T-helper 1 cell treated with Interleukin-12 subunit alpha and Interleukin-12 subunit beta and Interleukin-4 antibody, amounts not matched to agents 30 ng/mL and 1 ng/mL, for 36 hours (primary cell): ENCODE measurements around the gene COL23A1. TPM values are rescaled to one million over a fixed set of nuclear protein-coding genes. Genes with fewer than 3 reads are reported as not detected.

ENCODE experiments used
- intact Hi-C: fragments of 100-400 bp; cut with micrococcal nuclease; formaldehyde crosslinking; loops from one replicate; pipeline ENCODE4 v1.15.1; 2024
- total RNA-seq: library from RNA; stranded (reverse); gene quantifications from 2 replicates; pipeline ENCODE4 v1.2.3, GENCODE V29; 2022

The COL23A1 gene
- total RNA-seq, 1 donor from 2014 or later, result not detected

DNA sequence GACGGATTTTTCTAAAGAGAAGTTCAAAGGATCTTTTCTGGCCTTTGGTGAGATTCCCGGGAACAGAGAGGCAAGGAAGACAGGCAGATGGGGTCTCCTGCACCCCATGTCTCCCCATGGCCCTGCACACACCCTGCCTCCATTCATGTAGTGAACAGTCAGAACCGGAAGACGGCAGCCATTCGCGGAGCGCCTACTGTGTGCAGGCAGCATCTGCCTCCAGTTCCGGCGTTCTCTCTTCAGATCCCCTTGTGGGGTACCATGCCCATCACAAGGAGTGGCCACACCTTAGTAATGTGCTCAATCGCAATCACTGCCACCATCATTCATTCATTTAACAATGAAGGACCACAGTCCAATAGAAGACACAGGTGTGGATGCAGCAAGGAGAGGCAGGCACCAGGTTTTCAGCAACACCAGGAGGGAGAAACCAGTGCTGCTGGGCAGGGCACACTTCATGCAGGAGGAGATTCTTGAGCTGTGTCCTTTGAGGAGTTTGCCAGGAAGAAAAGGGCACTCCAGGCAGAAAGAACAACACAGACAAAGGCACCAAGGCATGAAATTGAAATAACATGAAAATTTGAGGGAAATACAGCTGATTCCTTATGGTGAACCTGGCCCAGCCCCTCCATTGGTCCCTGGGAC lies 186.1 kb downstream of the COL23A1 start:
- intact Hi-C loops, result no loop called here

DNA sequence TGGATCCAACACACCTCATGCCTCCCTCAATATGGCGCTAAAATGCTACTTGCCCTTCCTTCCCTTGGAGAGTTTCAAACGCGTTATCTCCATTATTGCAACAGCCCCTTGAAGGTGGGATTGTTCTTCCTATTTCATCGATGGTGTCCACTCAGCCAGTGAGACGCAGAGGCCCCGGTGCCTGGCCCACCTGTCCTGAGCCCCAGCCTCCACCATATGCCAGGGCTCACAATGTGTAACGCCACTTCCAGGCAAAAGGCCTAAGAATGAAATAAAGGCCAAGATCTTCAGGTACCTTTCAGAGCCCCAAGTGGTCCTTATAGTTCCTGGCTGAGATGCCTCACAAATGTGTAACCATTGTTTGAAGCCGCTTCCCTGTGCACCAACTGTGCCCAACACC lies 186.8 kb downstream of the COL23A1 start:
- intact Hi-C loops, result no loop called here

DNA sequence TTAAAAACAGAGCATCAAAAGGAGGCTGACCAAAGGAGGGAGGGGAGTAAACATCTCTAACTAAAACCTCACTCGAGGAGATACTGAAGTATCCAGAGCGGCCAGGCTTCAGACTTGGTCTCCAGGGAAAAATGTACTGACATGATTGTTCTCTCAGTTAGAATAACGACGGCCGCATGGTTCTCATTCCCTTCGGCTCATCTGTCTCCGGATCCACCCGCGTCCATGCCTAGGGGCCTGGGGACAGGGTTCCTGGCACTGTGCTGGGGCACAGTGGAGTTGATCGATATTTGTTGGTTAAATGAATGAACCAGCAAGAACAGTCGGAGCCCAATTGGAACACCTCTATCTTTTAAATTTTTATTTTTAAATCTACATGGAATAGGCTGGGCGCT lies 190.5 kb downstream of the COL23A1 start:
- intact Hi-C loops, result no loop called here

DNA sequence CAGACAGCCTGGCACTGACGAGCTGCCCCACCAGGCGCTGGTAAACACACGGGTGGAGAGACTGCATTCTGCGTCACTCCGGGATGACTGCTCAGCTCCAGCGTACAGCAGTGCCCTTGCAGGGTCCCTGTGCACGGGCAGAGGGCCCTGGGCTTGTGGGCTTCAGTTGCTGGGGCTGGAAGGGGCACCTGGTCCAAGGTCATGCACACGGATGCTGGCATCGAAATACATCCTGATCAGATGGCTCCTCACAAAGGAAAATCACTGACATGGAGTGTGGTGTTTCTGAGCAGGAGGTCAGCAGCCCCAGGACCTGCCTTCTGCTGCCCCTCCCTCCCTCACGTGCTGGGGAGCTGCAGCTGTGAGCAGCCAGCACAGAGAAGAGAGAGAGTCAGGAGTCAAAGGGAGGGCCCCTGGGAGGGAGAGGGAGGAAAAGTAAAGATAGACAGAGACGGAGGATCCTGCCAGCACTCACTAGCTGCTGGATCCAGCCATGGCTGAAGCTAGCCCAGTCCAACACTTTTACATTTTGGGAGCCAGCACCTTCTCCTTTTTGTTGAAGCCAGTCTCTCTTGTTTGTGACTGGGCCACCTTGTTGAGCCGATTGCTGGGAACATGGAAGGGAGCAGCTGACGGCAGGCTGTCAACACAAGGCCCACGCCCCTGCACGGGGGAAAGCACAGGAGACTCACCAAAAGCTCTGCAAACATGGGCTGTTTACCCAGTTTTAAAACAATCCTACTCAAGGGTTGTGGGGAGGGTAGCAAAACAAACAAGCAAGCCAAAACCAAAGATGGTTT lies 191.1 kb downstream of the COL23A1 start:
- intact Hi-C loops, result no loop called here

DNA sequence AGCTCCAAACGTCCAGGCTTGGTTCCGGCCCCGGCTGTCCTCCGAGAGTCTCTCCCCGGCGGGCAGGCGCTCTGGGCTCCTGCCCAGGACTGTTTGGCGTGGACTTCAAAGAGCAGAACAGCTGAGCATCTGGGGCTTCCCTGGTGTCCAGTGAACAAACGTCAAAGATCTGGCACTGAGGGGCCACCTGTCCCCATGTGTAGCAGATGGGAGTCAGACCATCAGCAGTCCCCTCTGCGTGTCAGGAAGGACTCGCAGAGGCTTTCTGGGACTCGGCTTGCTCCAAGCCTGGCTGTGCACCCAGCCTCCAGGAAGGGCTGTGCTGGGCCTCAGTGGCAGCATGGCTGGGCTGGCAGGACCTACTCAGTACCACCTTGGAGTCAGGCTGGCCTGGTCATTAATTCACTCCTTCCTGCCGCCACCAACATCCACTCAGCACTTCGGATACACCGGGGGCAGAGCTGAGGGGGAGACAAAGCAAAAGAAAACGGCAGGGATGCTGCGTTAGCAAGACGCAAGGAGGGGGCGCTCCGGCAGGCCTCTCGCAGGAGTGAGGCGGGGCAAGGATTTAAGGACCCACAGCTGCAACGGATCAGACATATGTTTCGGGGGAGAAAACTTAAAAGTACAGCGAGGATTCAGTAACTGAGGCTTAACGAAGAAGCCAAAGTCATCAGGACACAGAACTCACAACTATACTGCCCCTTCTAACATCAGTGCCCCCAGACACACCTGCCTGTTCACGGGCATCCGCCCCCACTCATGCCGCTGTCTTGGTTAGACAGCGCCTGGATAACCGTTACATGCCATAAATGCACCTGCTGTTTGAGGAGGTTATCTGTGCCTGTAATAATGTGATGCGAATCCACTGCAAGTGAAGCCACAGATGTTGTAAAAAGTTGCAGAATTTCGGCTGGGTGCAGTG lies 193.1 kb downstream of the COL23A1 start:
- intact Hi-C loops, result no loop called here

DNA sequence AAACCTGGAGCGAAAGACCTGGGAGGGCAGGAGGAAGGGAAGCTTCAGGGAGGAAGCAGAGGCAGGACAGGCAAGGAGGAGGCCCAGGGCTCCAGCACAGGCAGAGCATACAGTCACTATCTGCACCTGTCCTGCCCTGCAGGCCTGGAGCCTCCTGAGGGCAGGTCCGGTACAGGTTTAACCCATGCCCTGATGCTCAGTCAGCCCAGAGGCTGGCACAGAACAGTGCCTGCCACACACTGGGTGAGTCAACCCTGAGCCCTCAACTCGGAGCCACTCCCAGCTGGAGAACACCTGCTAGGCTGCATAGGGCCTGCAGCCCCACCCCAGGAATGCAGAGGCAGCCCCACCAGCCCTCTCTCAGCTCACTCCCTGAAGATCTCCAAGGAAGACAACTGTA lies 196.1 kb downstream of the COL23A1 start:
- intact Hi-C loops, result no loop called here

DNA sequence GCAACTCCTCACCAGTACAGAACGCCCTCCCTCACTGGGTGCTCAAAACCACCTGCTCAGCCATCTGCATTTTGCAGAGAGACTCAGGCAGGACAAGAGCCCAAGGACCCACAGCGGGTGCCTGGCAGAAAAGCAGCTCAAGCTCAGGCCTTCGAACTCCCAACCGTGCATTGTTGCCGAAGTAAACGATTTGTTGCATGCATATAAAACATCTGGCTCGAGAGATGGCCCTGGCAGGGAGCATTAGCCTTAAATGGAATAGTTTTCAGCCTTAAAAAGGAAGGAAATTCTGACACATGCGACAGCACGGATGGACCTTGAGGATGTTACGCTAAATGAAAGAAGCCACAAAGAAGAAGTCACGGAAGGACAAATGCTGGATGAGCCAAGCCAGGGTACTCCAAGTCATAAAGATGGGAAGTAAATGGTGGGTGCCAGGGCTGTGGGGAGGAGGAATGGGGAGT lies 197.2 kb downstream of the COL23A1 start:
- intact Hi-C loops, result no loop called here

DNA sequence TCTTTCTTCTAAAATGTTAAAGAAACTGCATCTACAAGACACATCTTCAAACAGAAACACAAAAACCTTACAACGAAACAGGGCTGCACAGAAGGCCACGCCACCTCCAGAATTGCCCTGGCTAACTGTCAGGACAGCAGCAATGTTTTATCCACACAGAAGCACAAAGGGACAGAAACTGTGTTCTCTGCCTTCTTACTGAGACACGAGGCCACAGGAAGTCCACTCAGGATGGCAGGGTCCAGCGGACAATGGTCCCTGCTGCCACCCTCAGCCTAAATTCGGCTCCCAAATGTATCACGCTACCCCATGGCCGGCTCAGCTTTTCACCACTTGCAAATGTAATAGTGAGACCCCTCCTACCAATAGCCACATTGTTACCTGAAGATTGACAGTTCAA lies 197.8 kb downstream of the COL23A1 start:
- intact Hi-C loops, result no loop called here

DNA sequence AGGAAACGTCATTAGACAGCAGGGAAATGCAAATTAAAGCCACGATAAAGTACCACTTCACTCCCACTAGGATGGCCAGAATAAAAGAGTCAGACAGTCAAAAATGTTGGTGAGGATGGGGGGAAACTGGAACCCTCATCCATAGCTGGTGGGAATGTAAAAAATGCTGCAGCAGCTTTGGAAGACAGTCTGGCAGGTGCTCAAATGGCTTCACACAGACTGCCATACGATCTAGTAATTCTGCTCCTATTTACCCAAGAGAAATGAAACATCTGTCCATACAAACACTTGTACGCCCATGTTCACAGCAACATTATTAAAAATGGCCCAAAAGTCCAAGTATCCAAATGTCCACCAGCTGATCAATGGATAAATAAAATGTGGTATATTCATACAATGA lies 198.7 kb downstream of the COL23A1 start:
- intact Hi-C loops, result no loop called here

DNA sequence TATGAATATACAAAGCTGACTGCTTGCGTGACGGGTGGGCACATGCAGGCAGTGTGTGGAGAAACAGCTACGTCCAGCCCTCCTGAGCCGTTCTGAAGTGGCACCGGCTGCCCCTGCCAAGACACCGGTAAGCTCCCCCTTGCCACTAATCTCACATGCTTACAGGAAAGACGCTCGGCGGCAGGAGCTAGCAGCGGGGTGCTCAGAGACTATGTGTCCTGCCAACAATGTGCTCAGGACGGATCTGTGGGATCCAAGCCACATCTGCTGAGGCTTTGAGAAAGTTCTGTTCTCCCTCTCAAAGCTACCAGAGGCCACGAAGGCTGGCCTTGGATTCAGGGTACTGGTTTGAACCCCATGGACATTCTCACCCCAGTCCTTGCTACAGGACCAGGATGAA lies 200.4 kb downstream of the COL23A1 start:
- intact Hi-C loops, result no loop called here

DNA sequence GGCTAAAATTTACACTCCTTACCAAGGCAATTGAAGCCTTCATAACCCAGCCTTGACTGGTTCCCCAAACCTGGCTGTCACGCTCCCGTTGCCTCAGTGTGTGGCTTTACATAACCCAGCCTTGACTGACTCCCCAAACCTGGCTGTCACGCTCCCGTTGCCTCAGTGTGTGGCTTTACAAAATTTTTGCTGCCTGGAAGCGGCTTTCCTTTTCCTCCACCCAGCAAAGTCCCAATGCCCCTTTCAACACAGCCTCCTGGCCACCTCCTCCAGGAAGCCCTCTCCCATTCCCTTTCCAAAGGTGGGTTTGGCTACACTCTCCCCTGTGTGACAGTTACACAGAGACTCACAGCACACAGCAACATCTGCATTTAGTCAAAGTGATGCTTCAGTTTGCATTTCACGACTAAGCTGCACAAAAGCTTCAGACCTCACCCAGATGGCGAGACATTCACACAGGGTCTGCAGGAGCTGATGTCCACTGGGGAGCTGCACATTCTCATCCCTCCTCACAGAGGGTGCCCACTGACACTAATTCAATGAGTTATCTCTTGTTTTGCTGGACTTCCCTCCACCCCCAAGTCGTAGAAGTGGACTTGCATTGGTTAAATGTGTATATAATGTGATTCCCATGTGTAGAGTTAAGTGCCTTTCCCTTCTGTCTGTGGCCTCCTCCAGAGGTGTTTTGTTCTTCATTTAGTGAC lies 201.0 kb downstream of the COL23A1 start:
- intact Hi-C loops, result no loop called here

DNA sequence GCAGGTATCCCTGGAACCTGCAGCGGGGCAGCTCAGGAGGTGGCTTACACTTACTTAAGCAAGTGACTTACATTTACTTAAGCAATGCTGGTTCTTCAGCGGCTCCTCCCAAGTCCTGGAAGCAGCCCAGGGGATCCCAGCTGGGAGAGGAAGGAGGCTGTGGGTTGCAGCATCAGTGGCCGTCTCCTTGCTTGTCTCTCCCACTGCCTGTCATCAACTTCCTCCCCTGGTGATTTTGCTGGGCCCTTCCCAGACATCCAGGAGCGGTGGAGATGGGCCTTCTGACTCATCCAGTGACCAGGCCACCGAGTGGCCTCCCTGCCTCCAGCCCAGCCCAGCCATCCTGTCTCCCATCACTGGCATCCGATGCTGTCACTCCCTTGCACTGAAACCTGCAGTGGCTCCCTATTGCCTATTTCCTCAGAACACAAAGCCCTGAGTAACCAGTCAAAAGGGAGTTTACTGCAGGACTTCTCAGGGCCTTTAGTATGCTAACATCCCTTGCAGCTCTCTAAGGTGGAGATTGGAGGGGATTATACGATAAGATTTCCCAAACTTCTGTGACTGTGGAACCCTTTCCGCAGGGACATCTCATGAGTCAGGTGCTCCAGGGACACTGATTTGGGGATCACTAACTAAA lies 201.7 kb downstream of the COL23A1 start:
- intact Hi-C loops, result no loop called here

DNA sequence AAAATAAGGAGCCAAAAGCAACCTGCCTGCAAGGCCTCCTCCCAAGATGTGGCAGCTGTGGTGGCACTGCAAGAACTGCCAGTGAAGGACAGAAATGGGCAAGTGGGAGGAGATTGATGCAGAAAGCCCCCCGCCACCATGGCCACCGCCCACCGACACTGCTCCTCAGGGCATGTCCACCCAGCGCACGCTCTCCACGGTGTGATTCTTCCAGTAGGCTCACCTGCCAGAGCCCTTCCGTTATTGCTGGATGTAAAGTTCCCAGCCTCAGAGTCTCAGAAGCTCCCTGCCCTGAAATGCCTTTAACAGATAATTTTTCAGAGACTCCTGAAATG lies 202.4 kb downstream of the COL23A1 start:
- intact Hi-C loops, result no loop called here

DNA sequence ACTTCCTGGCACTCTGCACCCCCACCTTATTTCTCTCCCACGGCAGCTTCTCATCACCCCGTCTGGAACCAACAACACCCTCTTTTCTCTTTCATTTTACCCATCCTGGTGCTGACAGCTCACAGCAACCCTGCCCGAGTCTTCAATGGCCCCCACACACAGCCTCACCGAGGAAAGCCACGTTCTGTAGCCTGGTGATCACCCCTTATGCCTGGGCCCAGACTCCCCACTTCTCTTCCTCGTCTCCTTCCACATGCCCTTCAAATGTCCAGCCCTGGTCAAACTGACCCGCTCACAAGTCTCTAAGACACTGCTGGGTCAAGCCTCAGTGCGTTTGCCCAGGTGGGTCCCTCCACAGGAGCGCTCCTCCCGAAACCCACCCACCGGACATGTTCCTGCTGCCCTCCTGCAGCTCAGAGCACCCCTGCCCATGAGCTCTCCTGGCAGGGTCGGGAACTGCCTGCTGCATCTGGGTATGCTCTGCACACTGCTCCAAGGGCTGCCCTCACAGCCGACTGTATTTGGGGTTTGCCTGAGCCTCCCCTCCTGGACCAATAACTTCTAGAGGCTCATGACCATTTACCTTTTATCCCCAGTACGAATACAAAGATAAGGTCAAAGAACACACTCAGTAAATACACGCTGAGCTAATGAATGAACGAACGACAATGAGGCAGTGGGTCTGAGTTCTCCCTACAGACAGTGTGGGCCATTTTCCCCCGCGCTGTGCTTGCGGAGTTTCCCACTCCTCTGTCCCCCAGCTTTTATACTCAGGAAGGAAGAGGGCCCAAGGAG lies 202.9 kb downstream of the COL23A1 start:
- intact Hi-C loops, result no loop called here

DNA sequence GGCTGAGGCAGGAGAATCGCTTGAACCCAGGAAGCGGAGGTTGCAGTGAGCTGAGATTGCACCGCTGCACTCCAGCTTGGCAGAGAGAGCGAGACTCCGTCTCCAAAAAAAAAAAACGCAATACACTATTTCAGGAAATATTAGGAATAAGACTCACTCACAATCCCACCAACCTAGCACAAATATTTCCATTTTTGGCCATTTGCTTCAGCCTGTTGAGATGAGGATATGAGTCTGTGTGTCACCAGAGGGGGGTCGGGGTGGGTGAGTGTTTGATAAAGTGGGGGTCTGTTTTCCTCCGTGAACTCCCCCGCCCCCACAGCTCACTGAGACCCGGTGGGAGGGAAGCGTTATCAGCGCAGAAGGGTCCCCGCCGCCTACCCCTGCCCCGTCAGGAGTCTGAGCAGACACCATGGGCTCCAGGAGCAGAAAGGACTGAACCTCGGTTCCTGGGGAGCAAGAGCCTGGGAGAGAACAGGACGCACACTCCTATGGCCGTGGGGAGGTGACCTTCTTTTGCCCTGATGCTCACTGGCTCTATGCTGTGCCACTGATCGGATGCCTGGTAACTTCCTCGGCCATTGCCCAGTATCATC lies 203.8 kb downstream of the COL23A1 start:
- intact Hi-C loops, result no loop called here

DNA sequence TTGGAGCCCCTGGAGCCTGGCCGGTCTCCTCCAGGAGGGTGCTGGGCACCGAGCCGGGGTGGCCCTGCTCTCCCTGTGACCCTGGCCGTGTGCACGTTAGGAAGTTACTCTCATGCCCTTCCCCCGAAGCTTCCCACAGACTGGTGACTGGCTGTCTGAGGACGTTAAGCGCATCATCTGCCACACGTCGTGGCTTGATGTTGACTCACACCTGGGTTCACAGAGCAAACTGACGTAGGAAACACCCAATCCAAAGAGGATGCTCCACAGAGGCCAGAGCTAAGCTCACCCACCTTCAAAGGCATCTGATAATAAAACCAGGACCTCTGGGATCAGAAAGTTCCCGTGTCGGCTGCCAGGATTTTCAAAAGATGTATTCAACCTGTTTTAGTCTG lies 204.7 kb downstream of the COL23A1 start:
- intact Hi-C loops, result no loop called here

DNA sequence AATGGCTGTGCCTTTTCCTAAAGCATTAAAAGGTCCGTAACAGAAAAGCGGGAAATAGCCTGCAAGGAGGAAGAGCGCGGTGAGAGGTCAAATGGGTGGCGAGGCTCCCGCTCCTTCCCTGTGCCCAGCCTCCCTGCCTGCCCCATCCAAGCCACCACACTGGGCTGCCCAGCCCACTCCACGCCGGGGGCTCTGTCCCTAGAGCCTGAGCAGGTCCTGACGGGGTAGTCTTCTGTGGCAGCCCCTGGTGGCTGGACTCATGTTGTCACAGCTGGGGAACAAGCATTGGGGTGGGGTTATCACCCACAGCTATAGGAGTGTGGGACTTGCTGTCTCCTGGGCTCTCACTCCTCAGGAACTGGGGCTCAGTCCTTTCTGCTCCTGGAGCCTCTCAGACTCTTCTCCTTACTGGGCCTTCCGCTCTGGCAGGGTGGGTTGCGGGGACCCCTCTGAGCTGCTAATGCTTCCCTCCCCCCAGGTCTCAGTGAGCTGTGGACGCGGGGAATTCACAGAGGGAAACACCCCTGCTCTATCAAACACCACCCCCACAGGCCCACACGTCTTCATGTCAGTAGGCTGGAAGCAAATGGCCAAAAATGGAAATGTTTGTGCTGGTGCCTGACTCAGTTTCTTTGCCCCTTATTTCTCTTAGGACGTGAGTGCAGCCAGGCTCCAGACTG lies 205.2 kb downstream of the COL23A1 start:
- intact Hi-C loops, result no loop called here

DNA sequence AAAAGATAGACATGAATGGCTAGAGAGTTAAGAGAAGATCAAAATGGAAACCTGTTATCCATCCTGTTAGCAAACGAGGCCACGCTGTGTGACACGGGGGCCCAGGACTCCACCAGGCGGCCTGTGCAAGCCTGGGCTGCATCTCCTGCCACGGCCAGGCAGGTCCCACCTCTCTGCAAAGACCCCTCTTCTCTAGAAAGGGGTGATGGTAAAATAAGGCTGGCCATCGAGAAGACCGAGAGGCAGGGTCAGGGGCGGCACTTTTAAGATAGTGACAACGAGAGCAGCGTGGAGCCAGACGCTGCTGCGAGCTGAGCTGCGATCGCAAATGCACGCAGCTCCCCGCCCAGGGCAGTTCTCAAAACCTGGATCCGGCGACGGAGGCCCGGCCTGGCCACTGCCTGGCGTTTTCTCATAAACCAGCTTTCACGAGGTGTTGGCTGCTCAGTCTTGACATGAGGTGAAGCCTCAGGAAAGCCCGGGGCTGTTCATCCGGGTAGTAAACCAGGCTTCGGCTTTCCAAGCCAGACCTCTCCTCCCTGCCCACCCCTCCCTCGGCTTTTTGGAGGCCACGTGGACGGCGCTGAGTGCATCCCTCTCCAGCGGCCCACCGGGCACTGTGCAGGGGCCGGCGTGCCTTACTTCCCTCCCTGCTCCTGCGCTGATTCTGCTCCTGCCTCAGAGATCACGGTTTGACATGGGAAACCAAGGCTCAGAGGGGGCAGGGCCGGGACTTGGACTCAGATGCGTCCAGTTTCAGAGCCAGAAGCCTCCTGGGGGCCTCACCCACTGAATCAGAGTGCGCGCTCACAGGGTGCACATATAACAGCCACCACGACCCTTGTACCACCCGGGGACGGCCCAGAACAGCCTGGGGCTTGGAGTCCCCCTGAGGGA lies 206.0 kb downstream of the COL23A1 start:
- intact Hi-C loops, result no loop called here
